Measurements from ENCODE around the gene SLC25A22.
A peak's percentile ranks its signal among the peaks of the same experiment; 100 is the strongest.

Gene SLC25A22

GRCh38 chr11:788953-789940 is 8.8 kb downstream of the SLC25A22 start:
- DNase-seq, result no peak

DNA sequence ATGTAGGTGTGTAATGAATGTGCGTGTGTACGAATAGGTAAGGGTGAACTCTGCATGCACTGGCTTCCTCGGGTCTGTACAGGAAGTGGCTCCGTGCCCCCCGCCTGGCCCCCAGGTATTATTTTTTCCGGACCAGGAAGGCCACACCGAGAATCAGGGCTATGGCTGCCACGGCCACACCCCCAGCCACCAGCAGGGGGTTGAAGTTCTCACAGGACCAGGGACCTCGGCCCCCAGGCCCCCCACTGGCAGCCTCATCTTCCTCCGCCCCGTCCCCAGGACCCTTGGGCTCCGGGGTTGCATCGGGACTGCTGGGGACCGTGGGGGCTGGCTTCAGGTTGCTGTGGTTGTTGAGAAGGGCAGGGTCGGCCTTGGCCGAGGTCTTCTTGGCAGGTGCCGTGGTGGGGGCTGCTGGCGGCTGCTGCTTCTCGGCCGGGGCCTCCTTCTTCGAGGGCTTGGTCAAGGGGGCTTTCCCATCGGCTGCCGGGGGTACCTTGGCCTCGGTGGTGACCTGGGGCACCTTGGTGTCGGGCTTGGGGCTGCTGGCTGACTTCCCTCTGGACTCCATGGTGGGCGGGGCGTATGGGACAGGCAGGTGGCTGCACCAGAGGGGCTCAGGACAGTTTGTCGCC is 10.0 kb downstream of the SLC25A22 start:
- DNase-seq, result no peak

DNA sequence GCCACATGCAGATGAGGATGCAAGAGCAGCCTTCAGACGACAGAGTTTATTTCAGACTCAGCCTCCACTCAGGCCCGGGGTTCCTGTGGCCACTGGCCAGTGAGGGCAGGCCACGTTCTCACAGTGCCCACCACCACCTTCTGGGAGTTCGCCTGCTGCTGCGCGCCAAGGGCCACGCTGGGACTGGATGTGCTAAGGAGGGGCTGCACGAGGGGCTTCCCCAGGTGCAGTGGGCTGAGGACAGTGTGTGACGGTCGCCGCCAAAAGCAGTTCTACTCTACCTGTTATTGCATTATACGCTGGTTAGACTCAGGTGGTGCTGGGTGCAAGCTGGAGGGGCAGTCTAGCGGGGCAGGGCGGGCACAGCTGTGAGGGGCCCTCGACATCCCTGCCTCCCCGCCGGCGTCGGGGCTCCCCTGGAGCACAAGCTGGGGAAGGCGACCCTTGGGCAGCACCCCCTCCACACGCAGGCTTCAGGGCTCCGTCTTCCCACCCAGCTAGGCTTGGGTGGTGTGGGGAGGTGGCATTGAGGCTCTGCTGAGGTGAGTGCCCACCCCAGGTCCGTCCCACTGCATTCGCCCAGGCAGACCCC is 10.9 kb downstream of the SLC25A22 start:
- DNase-seq, result no peak

- DNase-seq, result no peak
These were observed 11.6 kb downstream of the SLC25A22 start for GRCh38 chr11:786235-787083.

GRCh38 chr11:783581-784015 is 14.5 kb downstream of the SLC25A22 start:
- DNase-seq, result peak; percentile 90

- DNase-seq, result no peak
These were observed 15.6 kb downstream of the SLC25A22 start for GRCh38 chr11:782264-783174.

- no peak for DNase-seq
These were observed 18.0 kb downstream of the SLC25A22 start for GRCh38 chr11:779955-780532.

DNA sequence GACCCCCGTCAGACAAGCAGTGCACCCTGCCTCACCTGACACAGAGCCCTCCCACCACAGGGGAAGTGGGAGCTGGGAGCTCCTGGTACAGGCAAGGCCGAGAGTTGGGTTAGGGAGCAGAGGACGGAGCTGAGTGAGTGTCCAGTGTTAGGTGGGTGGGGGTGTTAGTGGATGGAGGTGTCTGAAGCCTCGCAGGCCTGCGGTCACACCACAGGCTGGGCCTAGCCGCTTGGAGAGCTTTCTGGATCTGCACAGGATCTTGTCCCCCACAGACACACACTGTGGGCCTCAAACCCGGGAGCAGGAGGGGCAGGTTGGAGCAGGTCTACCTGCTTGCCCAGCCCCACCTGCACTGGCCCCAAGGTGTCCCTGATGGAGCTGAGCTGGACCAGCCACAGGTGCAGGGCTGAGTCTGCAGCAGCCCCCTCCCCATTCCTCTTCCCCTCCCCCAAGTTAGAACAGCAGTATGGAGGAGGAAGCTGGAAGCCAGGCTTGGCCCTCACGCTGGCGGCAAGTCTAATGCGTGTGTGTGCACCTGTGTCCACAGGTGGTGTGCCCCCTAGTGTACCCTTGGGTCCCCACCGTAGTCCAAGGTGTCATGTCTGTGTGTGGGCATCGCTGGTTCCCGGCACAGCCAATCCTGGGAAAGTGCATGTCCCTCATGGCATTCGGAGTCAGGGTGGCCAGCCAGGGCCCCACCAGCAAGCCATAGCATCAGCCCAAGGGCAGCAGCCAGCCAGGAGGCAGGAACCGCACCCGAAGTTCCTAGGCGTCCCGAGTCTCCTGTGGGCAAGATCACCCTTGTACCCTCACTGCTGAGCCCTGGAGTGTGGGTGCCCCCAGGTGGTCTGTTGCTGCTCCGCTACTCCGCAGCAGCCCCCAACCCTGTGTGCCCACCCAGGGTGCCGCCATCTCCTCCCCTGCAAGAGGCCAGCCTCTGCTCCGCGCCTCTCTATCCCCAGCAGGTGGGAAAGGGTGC is 18.8 kb downstream of the SLC25A22 start:
- no peak for DNase-seq

GRCh38 chr11:777288-778255 is 20.5 kb downstream of the SLC25A22 start, which contains the start of gene GATD1:
TSS of gene GATD1 (minus strand) at chr11:777487. CDS start at chr11:777462, 25 bp downstream.
- peak; percentile 97 for DNase-seq

DNA sequence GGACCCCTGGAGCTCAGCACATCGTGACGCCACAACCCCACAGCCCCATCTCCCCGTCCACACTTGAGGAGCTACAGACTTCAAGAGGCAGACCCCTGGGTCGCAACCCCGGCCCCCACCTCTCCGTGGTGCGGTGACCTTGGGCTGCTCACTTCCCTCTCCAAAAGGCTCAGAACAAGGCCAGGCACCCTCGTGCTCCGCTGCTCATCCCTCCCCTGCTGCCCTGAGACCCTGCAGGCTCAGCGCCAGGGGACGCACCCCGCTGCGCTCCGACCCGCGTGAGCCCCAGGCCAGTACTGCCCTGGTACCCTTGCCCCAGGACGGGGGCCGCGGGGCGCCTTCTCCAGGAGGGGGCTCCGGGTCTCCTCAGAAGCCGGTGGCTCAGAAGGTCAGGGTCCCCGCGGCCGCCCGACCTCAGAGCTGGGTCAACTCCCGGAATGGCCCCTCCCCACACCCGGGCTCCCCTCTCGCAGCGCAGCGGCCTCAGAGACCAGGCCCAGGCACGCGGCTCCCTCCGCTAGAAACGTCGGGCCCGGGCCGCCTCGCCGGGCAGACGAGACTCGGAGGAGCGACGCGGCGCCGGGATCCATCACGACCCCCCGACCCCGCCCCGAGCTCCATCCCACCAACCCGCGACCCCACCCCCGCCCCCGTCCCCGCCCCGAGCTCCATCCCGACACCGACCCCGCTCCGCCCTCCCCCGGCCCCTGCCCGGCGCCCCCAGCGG is 21.4 kb downstream of the SLC25A22 start:
- peak; percentile 39 for DNase-seq

DNA sequence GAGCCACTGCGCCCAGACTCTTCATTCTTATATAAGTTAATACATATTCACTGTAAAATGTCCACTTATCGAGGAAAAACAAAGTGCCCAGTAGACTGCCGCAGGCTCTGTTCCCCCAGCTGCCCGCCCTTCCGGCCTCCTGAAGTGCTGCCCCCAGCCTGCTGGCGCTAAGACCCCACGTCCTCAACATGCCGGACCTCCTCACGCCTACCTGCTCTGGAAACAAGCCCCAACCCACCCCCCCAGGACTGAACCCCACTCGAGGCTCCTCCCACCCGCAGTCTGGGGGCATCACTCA is 21.9 kb downstream of the SLC25A22 start:
- DNase-seq, result no peak

- no peak for DNase-seq
These were observed 23.0 kb downstream of the SLC25A22 start for GRCh38 chr11:774873-775592.

DNA sequence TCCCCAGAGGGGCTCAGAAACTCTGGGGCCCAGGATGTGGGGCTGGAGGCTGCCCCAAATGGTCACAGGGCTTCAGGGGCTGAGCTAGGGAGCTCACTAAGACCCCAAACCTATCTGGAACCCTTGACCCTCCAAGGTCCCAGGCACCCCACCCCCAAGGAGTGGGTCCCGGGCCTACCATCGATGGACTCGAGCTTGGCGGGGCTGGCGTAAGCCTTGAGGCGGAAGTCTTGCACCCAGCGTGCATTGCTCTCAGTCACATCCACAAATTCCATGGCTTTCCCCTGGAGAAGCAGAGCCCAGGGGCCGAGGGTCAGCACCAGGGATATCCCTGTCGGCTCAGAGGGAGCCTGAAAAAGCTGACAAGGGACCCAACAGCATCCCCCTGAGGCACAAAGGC is 24.3 kb downstream of the SLC25A22 start:
- DNase-seq, result no peak

DNA sequence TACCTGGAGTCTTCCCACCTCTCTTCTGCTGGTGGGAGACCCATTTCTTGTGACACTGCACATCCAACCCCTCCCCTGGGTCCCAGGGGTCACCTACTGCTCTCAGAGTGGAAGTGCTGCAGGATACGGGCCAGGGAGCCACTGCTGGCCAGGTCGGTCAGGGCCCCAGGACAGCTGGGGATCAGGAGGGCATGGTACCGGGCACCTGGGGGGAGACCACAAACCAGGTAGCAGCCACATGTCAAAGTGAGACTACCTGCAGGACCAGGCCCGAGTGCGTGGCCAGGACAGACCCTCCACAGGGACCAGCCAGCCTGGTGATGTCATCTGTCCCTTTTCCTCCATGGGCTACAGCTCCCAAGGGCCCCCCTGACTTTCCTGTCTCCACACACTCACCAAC is 24.7 kb downstream of the SLC25A22 start:
- DNase-seq, result no peak

DNA sequence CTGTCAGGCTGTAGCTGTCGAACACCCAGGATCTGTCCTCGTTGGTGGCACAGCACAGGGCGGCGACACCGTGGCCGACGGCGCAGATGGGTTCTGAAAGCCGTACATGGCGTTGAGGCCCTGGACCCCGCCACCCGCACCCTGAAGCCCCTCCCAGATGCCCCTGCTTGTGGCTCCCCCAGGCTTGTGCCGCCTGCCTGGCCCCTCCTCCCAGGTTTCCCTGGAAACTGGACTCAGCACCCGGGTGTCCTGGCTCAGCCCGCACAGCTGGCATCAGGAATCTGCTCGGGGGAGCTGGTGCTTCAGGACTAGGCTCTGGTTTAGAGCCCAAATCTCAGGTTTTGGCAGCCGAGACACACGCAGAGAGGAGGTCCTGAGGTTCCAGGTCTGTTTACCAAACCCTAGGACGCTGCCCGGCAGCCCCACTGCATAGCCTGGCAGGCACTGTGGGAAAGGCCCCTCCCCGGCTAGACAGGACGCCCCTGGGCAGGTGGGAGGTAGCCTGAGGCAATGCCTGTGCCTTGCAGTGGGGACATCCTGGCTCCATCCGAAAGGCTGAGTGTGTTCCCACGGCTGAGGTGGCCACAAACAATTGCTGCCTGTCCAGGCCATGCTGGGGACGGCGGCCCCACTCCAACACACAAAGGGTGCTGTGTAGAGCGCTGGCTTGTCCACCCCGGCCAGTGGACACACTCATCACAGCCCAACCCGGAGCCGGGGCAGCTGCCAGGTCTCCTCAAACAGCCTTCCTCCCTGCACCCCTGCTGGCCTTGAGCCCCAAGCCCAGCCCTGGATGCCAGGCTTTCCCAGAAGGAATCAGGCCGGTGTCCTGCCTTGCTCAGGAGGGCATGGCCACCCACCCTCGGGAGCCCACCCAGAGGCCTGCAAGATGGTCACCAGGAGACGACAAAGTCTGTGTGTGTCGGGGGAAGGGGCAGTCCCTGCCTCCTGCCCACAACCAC is 25.4 kb downstream of the SLC25A22 start:
- DNase-seq, result no peak

DNA sequence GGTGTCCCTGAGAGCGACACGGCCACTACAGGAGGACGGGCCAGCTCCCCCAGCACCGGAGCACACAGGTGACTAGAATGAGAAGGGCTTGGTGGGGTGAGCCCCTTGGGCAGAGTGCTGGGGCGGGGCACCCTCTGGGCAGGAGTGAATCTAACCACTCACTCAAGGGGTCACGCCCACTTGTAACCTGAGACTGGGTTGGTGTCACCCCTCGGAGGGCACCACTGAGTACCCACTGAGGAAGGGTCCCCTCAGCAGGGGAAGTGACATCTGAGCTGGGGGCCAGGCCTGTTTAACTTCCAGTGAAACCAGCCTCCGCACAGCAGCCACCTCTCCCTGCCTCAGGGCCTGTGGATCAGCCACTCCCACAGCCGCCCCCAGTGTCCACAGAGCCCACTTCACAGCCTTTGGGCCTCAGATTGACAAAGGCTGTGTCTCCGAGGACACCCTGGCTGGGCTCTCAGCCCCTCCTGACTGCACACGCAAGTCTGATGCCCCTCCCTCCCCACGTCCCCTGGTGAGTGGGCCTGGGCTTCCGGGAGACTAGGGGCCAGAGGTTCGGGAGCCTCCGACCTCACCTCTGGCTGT is 26.4 kb downstream of the SLC25A22 start:
- DNase-seq, result no peak
